Upper lobe of left lung (tissue), 4 donors: ENCODE measurements around the gene MC1R.

ENCODE experiments used
- POLR2A ChIP-seq, 4 donors: fragments of 450-650 bp; IDR thresholded peaks; one replicate each; pipeline ENCODE4 v1.5.1; 2016 to 2017; ENCODE audit warnings: antibody characterized with exemption in 4 of 4, mild to moderate bottlenecking in 2 of 4
- TF ChIP-seq, protein P1 (sequence below), 6 experiments: fragments of 450-650 bp in 4 of 6; fragments of 200-600 bp in 2 of 6; sonication (generic) in 2 of 6; IDR thresholded peaks; one replicate each; pipeline ENCODE4 v1.5.1; 2016 to 2019; ENCODE audit warnings: antibody characterized with exemption in 6 of 6

DNA sequence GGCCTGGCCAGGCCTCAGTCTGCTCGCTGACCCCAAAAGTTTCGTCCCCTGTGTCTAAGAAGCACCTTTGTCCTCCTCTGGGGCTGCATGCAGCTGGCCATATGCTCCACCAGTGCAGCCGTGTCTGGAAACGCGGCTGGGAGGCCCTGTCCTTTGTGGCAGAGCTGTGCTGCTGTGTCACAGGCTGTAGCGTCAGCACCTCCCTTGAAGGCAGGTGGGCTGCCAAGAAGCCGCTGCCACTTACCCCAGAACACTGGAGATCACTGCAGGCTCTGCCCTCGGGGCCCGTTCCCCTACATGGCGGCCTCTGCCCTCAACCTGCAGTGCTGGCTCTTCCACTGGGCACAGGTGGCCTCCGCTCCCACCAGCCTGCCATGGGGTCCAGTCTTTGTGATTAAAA is 15.7 kb upstream of the MC1R start:
- no peak for TF ChIP-seq POLR2A (IDR thresholded peaks at IDR 0.05)
- TF ChIP-seq, protein P1, sequence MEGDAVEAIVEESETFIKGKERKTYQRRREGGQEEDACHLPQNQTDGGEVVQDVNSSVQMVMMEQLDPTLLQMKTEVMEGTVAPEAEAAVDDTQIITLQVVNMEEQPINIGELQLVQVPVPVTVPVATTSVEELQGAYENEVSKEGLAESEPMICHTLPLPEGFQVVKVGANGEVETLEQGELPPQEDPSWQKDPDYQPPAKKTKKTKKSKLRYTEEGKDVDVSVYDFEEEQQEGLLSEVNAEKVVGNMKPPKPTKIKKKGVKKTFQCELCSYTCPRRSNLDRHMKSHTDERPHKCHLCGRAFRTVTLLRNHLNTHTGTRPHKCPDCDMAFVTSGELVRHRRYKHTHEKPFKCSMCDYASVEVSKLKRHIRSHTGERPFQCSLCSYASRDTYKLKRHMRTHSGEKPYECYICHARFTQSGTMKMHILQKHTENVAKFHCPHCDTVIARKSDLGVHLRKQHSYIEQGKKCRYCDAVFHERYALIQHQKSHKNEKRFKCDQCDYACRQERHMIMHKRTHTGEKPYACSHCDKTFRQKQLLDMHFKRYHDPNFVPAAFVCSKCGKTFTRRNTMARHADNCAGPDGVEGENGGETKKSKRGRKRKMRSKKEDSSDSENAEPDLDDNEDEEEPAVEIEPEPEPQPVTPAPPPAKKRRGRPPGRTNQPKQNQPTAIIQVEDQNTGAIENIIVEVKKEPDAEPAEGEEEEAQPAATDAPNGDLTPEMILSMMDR (IDR thresholded peaks at IDR 0.05), result no peak
